Measurements from ENCODE around the gene AP1M1.

DNA sequence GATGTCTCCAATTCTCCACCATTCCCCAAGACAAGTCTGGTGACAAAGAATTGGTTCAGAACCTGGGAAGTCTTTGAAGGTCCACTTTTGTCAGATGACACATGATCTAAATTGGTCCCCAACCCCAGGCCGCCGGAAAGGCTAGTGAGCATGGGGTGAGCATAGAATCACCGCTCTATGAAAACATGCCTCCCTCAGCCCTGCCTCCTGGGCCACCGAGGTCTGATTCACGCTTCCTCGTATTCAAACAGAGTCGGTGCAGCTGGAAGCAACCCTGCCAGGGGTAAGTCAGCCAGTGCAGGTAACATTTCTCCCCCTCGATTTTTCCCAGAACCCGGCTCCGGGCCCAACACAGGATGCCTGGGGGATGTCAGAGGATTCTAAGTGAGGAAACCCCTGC is 93.0 kb downstream of the AP1M1 start:
- TF ChIP-seq, protein P1, sequence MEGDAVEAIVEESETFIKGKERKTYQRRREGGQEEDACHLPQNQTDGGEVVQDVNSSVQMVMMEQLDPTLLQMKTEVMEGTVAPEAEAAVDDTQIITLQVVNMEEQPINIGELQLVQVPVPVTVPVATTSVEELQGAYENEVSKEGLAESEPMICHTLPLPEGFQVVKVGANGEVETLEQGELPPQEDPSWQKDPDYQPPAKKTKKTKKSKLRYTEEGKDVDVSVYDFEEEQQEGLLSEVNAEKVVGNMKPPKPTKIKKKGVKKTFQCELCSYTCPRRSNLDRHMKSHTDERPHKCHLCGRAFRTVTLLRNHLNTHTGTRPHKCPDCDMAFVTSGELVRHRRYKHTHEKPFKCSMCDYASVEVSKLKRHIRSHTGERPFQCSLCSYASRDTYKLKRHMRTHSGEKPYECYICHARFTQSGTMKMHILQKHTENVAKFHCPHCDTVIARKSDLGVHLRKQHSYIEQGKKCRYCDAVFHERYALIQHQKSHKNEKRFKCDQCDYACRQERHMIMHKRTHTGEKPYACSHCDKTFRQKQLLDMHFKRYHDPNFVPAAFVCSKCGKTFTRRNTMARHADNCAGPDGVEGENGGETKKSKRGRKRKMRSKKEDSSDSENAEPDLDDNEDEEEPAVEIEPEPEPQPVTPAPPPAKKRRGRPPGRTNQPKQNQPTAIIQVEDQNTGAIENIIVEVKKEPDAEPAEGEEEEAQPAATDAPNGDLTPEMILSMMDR (IDR thresholded peaks at IDR 0.05; ENCODE audit: insufficient read depth, low read length, poor library complexity, severe bottlenecking) = no peak
- no peak for TF ChIP-seq EZH2phosphoT487 (conservative IDR thresholded peaks at IDR 0.05; ENCODE audit: low read length)

Measured in SU-DHL-6 (cell line).